ENCODE data around the gene NBPF12.
"Not testable (repeated sequence)": the region's sequence is repeated elsewhere in the genome, so short reads cannot be mapped to it uniquely, and the experiment has no call there.

NBPF12 gene

DNA sequence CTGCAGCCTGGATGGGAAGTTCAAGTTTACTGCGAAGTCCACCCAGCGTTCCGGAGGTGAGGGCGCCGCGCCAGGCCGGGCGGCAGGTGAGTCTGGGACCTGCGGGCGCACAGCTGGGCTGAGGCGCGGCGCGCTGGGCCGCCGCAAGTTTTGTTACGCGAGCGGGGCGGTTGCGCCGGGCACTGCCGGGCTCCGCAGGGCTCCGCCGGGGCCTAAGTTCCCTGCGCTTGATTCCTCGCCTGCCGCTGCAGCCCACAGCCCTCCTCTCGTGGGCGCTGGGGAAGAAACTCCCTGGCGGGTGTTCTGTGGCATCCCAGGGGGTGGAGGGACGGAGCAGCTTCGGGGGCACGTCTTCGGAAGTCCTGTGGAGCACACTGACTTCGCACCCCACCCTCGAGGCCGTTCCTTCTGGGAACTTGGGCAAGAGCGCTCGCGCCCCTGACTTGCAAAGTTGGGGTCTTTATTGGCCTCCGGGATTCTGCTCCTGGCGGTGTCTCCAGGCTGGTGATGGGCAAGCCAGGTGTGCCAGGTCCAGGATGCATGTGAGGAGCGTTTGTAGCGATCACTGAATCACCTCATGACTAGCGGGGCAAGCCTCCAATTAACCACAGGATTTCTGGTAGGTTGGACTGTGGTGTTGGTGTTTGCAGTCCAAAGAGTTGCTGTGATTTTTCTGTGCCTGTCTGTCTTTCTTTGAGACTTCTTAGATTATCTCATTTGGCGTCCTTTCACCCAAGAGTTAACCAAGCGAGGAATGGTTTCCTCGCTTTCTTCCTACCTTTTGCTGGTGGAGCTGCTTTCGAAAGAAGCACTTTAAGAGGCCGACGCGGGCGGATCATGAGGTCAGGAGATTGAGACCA lies 1.0 kb downstream of the NBPF12 start:
- peak overlapping the region; percentile 71 for H3K4me3 ChIP-seq (replicated peaks; ENCODE audit: low read depth, low read length)
- peak; percentile 62 for DNase-seq (ENCODE audit: extremely low read depth, insufficient read length)
- H3K27me3 ChIP-seq (replicated peaks; ENCODE audit: control insufficient read depth, insufficient read depth, low read length); H3K36me3 ChIP-seq (ENCODE audit: control insufficient read depth, insufficient read depth, low read length): not testable (repeated sequence)

- H3K4me3 ChIP-seq (replicated peaks; ENCODE audit: low read depth, low read length); DNase-seq (ENCODE audit: extremely low read depth, insufficient read length); H3K27me3 ChIP-seq (replicated peaks; ENCODE audit: control insufficient read depth, insufficient read depth, low read length); H3K36me3 ChIP-seq (ENCODE audit: control insufficient read depth, insufficient read depth, low read length): not testable (repeated sequence)
Measured at GRCh38 chr1:146940293-146940692, 2.2 kb downstream of the NBPF12 start.

- not testable (repeated sequence) for DNase-seq (ENCODE audit: extremely low read depth, insufficient read length); H3K4me3 ChIP-seq (replicated peaks; ENCODE audit: low read depth, low read length); H3K36me3 ChIP-seq (ENCODE audit: control insufficient read depth, insufficient read depth, low read length); H3K27me3 ChIP-seq (replicated peaks; ENCODE audit: control insufficient read depth, insufficient read depth, low read length)
Measured at GRCh38 chr1:146943342-146943886, 5.3 kb downstream of the NBPF12 start.

DNA sequence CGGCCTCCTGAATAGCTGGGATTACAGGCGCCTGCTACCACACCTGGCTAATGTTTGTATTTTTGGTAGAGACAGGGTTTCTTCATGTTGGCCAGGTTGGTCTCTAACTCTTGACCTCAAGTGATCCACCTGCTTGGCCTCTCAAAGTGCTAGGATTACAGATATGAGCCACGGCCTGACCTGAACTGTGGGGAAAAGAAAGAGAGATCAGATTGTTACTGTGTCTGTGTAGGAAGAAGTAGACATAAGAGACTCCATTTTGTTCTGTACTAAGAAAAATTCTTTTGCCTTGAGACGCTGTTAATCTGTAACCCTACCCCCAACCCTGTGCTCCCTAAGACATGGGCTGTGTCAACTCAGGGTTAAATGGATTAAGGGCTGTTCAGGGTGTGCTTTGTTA lies 10.0 kb downstream of the NBPF12 start:
- DNase-seq (ENCODE audit: extremely low read depth, insufficient read length); H3K27me3 ChIP-seq (replicated peaks; ENCODE audit: control insufficient read depth, insufficient read depth, low read length); H3K4me3 ChIP-seq (replicated peaks; ENCODE audit: low read depth, low read length); H3K36me3 ChIP-seq (ENCODE audit: control insufficient read depth, insufficient read depth, low read length): not testable (repeated sequence)

GRCh38 chr1:146964340-146964739 lies 26.2 kb downstream of the NBPF12 start:
- H3K36me3 ChIP-seq (ENCODE audit: control insufficient read depth, insufficient read depth, low read length); H3K4me3 ChIP-seq (replicated peaks; ENCODE audit: low read depth, low read length); DNase-seq (ENCODE audit: extremely low read depth, insufficient read length); H3K27me3 ChIP-seq (replicated peaks; ENCODE audit: control insufficient read depth, insufficient read depth, low read length): not testable (repeated sequence)

GRCh38 chr1:146966351-146966750 lies 28.2 kb downstream of the NBPF12 start:
- H3K4me3 ChIP-seq (replicated peaks; ENCODE audit: low read depth, low read length); H3K36me3 ChIP-seq (ENCODE audit: control insufficient read depth, insufficient read depth, low read length); DNase-seq (ENCODE audit: extremely low read depth, insufficient read length); H3K27me3 ChIP-seq (replicated peaks; ENCODE audit: control insufficient read depth, insufficient read depth, low read length): not testable (repeated sequence)
- peak; percentile 36 for TF ChIP-seq CTCF (IDR thresholded peaks at IDR 0.05; ENCODE audit: insufficient read depth, low read length, poor library complexity, severe bottlenecking)

DNA sequence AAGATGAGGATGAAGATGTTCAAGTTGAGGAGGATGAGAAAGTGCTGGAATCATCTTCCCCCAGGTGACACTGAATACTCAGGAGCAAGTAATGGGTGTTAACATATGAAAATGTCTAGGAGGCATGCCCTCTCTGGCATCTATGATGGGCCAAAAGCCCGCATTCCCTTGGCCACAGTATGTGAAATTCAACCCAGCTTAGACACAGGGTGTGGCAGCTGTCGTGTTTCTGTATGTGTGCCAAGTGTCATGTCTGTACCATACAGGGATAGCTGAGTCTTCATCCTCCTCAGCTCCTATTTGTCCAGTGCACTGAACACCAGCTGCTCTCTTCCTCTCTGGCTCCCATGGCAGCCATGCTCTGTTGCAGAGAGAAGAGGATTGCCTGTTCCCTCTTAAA lies 32.5 kb downstream of the NBPF12 start:
- not testable (repeated sequence) for DNase-seq (ENCODE audit: extremely low read depth, insufficient read length); H3K27me3 ChIP-seq (replicated peaks; ENCODE audit: control insufficient read depth, insufficient read depth, low read length); H3K36me3 ChIP-seq (ENCODE audit: control insufficient read depth, insufficient read depth, low read length); H3K4me3 ChIP-seq (replicated peaks; ENCODE audit: low read depth, low read length)

- not testable (repeated sequence) for H3K27me3 ChIP-seq (replicated peaks; ENCODE audit: control insufficient read depth, insufficient read depth, low read length); H3K36me3 ChIP-seq (ENCODE audit: control insufficient read depth, insufficient read depth, low read length); DNase-seq (ENCODE audit: extremely low read depth, insufficient read length); H3K4me3 ChIP-seq (replicated peaks; ENCODE audit: low read depth, low read length)
Measured at GRCh38 chr1:146972681-146973080, 34.6 kb downstream of the NBPF12 start.

DNA sequence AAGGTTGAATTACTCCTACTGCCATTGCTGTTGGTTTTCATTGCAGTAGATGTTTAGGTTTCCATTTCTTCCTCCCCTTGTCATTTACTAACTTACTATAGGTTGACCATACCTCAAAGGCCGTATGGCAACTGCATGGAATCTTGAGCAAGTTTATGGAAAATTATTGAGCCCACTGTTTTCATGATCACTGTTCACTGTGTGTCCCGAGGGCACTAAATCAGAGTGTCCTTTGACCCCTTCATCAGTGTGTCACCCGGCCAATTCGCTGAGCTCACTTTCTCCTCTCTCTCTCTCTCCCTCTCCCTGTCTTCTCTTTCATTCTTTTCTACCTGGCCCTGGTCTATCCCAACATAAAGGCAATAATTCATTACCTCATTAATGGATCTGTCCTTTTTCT lies 47.7 kb downstream of the NBPF12 start:
- not testable (repeated sequence) for H3K4me3 ChIP-seq (replicated peaks; ENCODE audit: low read depth, low read length); H3K36me3 ChIP-seq (ENCODE audit: control insufficient read depth, insufficient read depth, low read length); DNase-seq (ENCODE audit: extremely low read depth, insufficient read length); H3K27me3 ChIP-seq (replicated peaks; ENCODE audit: control insufficient read depth, insufficient read depth, low read length)

DNA sequence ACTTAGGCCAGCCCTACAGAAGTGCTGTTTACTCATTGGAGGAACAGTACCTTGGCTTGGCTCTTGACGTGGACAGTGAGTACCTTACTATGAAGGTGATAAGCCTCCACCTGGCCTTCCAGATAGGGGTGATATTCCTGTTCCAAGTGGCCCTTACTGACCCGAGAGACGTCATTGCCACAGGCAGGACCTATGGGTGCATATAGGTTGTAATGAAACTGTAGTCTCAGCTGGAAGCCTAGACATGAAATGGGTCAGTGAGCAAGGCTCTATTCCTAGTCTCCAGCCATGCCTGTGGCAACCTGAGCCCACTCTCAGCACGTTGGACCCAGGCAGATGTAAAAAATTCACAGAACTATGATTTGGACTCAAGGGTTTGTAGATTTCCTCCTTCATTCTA lies 48.3 kb downstream of the NBPF12 start:
- H3K27me3 ChIP-seq (replicated peaks; ENCODE audit: control insufficient read depth, insufficient read depth, low read length); H3K4me3 ChIP-seq (replicated peaks; ENCODE audit: low read depth, low read length); DNase-seq (ENCODE audit: extremely low read depth, insufficient read length); H3K36me3 ChIP-seq (ENCODE audit: control insufficient read depth, insufficient read depth, low read length): not testable (repeated sequence)

- DNase-seq (ENCODE audit: extremely low read depth, insufficient read length); H3K27me3 ChIP-seq (replicated peaks; ENCODE audit: control insufficient read depth, insufficient read depth, low read length); H3K36me3 ChIP-seq (ENCODE audit: control insufficient read depth, insufficient read depth, low read length); H3K4me3 ChIP-seq (replicated peaks; ENCODE audit: low read depth, low read length): not testable (repeated sequence)
Measured at GRCh38 chr1:146987502-146987901, 49.4 kb downstream of the NBPF12 start.

- H3K36me3 ChIP-seq (ENCODE audit: control insufficient read depth, insufficient read depth, low read length); H3K27me3 ChIP-seq (replicated peaks; ENCODE audit: control insufficient read depth, insufficient read depth, low read length); H3K4me3 ChIP-seq (replicated peaks; ENCODE audit: low read depth, low read length); DNase-seq (ENCODE audit: extremely low read depth, insufficient read length): not testable (repeated sequence)
Measured at GRCh38 chr1:146989455-146989854, 51.3 kb downstream of the NBPF12 start.

DNA sequence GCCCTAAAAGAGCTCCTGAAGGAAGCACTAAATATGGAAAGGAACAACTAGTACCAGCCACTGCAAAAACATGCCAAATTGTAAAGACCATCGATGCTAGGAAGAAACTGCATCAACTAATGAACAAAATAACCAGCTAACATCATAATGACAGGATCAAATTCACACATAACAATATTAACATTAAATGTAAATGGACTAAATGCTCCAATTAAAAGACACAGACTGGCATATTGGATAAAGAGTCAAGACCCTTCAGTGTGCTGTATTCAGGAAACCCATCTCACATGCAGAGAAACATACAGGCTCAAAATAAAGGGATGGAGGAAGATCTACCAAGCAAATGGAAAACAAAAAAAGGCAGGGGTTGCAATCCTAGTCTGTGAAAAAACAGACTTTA lies 70.4 kb downstream of the NBPF12 start:
- not testable (repeated sequence) for H3K36me3 ChIP-seq (ENCODE audit: control insufficient read depth, insufficient read depth, low read length); DNase-seq (ENCODE audit: extremely low read depth, insufficient read length); H3K4me3 ChIP-seq (replicated peaks; ENCODE audit: low read depth, low read length); H3K27me3 ChIP-seq (replicated peaks; ENCODE audit: control insufficient read depth, insufficient read depth, low read length)
